Activated T-helper 17 cell treated with anti-CD3 and anti-CD28 coated beads, Interleukin-2, amount 50 U/mL, for 72 hours (primary cell): ENCODE measurements around the gene FAM156B. TPM values are rescaled to one million over a fixed set of nuclear protein-coding genes. Genes with fewer than 3 reads are reported as not detected.
"Not testable (repeated sequence)": the region's sequence is repeated elsewhere in the genome, so short reads cannot be mapped to it uniquely, and the experiment has no call there.

Source experiments
- ATAC-seq: fragments of 150-1000 bp; cut with Tn5 transposase; replicated peaks from 2 replicates; pipeline ENCODE4 v1.10.0; 2021; ENCODE audit warnings: mild to moderate bottlenecking, moderate library complexity
- H3K27ac Mint-ChIP-seq: one replicate; pipeline ENCODE4 v1.8.0; 2022; ENCODE audit warnings: mixed read lengths
- H3K27me3 Mint-ChIP-seq: one replicate; pipeline ENCODE4 v1.8.0; 2022; ENCODE audit warnings: mixed read lengths
- H3K36me3 Mint-ChIP-seq: one replicate; pipeline ENCODE4 v1.8.0; 2022; ENCODE audit warnings: low read depth, mild to moderate bottlenecking, mixed read lengths
- H3K4me1 Mint-ChIP-seq: one replicate; pipeline ENCODE4 v1.8.0; 2022; ENCODE audit warnings: mixed read lengths
- H3K4me3 Mint-ChIP-seq: one replicate; pipeline ENCODE4 v1.8.0; 2022; ENCODE audit warnings: mild to moderate bottlenecking, mixed read lengths
- H3K9me3 Mint-ChIP-seq: one replicate; pipeline ENCODE4 v1.8.0; 2022; ENCODE audit warnings: mixed read lengths
- total RNA-seq, 2 donors: library from RNA; stranded (reverse); gene quantifications; one replicate each; pipeline ENCODE4 v1.2.3, GENCODE V29; 2022

Gene FAM156B
- total RNA-seq, 2 donors from 2014 or later, result 12.4 to 16.1 TPM

DNA sequence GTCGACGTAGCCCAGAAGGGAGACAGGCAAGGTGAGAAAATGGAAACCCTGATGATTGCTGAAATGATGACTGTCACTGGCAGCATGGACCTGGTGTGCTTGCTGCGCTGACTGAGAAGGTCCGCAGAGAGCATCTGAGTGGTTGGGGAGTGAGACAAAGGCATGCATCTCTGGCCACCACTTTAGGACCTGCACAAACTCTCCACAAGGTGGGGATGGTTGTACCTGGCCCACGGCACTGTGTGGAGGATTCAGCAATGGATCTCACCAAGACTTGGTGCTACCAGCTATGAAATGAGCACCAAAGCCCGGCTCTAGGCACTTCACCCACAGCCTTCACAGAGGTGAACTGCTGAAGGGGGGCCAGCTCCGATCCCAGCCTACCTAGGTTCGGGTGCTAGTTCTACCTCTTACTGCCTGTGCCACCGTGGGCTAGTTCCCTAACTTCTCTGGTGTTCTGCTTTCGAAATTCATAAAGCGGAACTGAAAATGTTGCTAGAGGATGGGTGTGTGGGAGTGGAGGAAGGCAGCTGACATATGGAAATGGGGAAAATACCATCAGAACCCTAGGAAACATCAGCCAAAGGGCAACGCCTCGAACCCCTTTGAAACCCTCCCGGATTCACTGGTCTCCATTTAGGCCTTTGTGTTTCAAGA is 48.8 kb downstream of the FAM156B start:
- not testable (repeated sequence) for ATAC-seq, H3K9me3 Mint-ChIP-seq, H3K27me3 Mint-ChIP-seq, H3K4me3 Mint-ChIP-seq, H3K4me1 Mint-ChIP-seq, H3K36me3 Mint-ChIP-seq, H3K27ac Mint-ChIP-seq

- not testable (repeated sequence) for H3K27ac Mint-ChIP-seq, H3K4me3 Mint-ChIP-seq, H3K36me3 Mint-ChIP-seq, H3K27me3 Mint-ChIP-seq, ATAC-seq, H3K9me3 Mint-ChIP-seq, H3K4me1 Mint-ChIP-seq
Measured at GRCh38 chrX:52947501-52947900, 50.4 kb downstream of the FAM156B start.

- H3K9me3 Mint-ChIP-seq, H3K4me1 Mint-ChIP-seq, ATAC-seq, H3K27ac Mint-ChIP-seq, H3K27me3 Mint-ChIP-seq, H3K36me3 Mint-ChIP-seq, H3K4me3 Mint-ChIP-seq: not testable (repeated sequence)
Measured at GRCh38 chrX:52948265-52948664, 51.1 kb downstream of the FAM156B start.

DNA sequence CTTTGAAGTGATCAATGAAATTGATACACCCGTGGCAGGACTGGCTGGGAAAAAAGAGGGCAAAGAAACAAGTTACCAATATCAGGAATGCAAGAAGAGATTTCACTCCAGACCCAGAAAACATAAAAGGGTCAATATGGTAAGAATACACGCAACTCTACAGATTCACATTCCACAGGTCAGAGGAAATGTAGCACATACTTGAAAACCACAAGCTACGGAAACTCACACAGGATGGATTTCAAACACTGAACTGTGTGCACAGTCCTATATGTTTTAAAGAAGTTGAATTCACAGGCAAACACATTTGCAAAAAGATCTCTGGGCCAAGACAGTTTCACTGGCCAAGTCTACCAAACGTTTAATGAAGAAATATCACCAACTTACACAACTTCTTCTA is 52.2 kb downstream of the FAM156B start:
- not testable (repeated sequence) for H3K4me3 Mint-ChIP-seq, H3K27ac Mint-ChIP-seq, H3K27me3 Mint-ChIP-seq, H3K36me3 Mint-ChIP-seq, H3K9me3 Mint-ChIP-seq, H3K4me1 Mint-ChIP-seq, ATAC-seq

GRCh38 chrX:52949884-52950283 is 52.8 kb downstream of the FAM156B start:
- not testable (repeated sequence) for H3K36me3 Mint-ChIP-seq, H3K27me3 Mint-ChIP-seq, H3K4me3 Mint-ChIP-seq, H3K27ac Mint-ChIP-seq, H3K4me1 Mint-ChIP-seq, ATAC-seq, H3K9me3 Mint-ChIP-seq

Other genes starting within 250 kb of the FAM156B start
- gene SSX7, start 242.4 kb upstream of the FAM156B start, total RNA-seq, result not detected
- gene SSX2, start 190.2 kb upstream of the FAM156B start, total RNA-seq, result not detected
- gene SSX2B, start 146.1 kb upstream of the FAM156B start, total RNA-seq, result not detected
- not detected for gene SPANXN5, start 99.9 kb upstream of the FAM156B start, total RNA-seq
- not detected for gene XAGE5, start 86.0 kb upstream of the FAM156B start, total RNA-seq
- not detected for gene XAGE3, start 29.2 kb upstream of the FAM156B start, total RNA-seq
- 10 to 100 TPM; 36.1 to 39.3 TPM for gene FAM156A, start 61.2 kb downstream of the FAM156B start, total RNA-seq
- gene GPR173, start 151.5 kb downstream of the FAM156B start, total RNA-seq, result not detected
- 100 to 1,000 TPM in 1 of 2 donors, 10 to 100 TPM in 1; 28.2 to 134 TPM for gene TSPYL2, start 185.0 kb downstream of the FAM156B start, total RNA-seq
- gene KANTR, start 196.8 kb downstream of the FAM156B start, total RNA-seq, result 10 to 100 TPM; 18.6 to 44.9 TPM